GM18507 (cell line): Measurements from ENCODE around the gene BPI.
"Not testable (repeated sequence)": the region's sequence is repeated elsewhere in the genome, so short reads cannot be mapped to it uniquely, and the experiment has no call there.

Source experiments
- DNase-seq: peaks from one replicate; pipeline ENCODE4 v3.0.0; 2011; ENCODE audit warnings: low read depth; ENCODE audit not compliant: insufficient read length; ENCODE audit errors: extremely low spot score
- FAIRE-seq: peaks from 2 replicates; lab custom pipeline; 2011; peaks lifted over from hg19 to GRCh38; lab: Jason Lieb, UNC

BPI gene

DNA sequence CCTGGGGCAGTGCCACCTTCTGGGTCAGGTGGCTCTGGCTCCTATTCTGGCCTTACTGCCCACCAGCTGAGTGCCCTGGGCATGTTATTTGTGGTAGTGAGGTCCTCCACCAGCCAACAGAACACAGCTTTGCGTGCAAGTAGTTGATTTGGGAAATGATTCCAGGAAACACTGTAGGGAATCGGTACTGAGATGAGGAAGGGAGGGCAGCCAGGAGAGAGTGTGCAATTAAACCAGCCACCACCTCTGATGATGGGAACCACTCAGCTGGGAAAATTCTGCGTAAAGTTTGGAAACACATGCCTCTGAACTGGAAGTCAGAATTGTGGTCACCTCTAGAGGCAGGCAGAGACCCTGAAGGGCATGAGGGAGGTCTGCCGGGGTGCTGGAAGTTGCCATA is 42.8 kb downstream of the BPI start:
- FAIRE-seq (no peak), DNase-seq (no peak)

DNA sequence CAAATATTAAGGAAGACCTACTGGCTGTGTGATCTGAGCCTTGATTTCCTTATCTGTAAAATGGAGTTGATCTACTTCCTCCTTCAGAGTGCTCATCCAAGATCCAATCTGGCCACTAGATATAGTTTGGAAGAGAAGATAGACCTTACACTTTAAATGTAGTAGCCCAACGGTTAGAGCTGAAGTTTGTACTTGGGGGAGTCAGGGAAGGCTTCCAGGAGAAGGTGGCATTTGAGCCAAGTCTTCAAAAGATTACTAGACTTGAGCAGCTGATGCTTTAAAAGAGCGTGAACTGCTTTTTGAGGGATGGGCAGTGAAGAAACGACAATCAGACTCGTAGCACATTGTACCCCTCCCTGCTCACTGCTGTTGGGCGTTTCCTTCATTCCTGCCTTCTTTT is 45.9 kb downstream of the BPI start:
- no peak for DNase-seq
- FAIRE-seq, result no peak

DNA sequence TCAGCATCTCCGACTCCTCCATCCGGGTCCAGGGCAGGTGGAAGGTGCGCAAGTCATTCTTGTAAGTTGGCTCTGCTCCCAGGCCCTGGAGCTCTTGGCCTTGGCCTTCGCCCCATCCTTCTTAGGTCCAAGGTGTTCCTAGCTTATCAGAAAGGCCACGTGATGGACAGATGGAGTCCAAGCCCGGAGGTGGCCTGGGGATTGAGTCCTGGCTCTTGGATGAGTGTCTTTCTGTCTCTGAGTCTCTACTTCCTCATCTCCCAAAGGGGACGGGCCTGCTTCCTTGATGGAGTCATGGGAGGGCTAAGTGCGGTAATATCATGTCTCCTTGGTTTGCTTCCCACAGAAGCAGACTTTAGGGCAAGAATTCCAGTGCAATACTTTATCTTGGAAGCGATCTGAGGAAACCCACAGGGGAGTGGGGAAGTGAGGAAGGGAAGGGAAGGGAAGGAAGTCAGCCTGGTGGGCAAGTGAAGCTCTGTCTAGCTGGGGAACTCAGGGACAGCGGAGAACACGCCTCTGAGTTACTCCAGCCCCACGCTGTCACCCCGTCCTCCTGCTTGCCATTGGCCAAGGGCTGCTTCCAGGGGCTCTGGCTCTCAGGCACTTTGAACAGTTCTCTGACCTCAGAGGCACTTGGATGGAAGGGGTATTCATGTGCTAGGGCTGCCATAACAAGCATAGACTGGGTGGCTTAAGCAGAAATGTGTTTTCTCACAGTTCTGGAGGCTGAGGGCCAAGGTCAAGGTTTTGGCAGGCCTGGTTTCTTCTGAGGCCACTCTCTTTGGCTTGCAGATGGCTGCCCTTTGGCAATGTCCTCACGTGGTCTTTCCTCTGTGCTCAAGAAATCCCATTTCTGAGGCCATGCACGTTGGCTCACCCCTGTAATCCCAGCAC is 47.2 kb downstream of the BPI start:
- DNase-seq (no peak), FAIRE-seq (no peak)

DNA sequence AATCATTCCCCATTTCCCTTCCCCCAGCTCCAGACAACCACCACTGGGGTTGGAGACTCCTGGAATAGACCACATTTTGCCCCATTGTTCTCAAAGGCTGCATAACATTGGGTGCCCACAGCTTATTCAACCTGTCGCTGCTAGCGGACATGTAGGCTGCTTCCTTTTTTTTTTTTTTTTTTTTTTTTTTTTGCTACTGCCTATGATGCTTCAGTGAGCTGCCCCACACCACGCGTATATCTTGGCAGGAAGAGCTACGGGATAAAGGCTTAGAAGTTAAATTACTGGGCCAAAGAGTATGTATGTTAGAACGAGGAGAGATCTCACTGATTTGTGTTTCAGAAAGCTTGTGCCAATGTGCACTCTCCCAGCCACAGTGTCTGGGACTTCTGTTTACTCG is 49.4 kb downstream of the BPI start:
- no peak for DNase-seq
- no peak for FAIRE-seq

DNA sequence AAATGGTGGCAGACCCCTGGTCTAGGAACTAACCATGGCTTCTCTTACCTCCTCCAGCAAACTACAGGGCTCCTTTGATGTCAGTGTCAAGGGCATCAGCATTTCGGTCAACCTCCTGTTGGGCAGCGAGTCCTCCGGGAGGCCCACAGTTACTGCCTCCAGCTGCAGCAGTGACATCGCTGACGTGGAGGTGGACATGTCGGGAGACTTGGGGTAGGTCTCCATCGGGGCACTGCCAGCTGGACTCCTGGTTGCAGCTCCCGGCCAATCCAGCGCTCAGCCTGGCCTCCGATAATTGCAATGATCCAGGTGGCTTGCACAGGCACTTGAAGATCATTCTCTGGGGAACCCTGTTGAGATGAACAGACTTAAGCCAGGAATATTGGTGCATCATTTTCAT is 50.3 kb downstream of the BPI start:
- DNase-seq (no peak), FAIRE-seq (no peak)

DNA sequence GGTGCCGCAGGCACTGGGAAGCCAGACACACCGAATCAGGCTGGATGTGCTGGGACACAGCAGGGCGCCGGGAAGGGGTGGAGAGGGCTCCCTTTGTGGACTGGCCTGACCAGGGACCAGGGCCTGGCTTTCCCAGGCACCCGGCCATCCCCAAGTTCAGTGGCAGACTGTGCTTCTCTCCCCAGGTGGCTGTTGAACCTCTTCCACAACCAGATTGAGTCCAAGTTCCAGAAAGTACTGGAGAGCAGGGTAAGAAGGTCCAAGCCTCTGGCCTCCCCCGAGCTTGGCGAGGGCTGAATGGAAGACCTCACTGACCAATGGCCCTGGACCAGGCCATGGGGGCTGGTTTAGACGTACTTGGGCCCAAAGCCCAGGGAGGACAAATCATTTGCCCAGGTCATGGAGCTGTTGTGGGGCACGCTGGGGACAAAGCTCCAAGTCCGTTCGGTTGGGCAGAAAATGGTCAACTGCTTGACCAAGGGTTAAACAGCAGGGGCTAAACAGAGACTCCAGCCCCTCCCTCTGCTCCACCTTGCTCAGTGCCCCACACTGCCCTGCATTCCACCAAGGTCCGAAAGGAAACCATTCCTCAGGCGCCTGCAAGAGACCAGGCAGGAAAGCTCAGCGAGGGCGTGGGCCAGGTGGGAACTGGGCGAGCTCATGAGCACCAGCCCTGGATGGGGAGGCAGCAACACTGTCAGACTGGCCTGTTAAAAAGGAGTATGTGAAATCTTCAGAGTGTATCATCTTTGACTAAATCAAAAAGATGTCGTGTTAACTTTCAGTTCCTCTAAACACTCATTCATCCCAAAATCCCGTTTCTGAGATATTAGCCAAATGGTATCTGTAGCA is 51.4 kb downstream of the BPI start:
- FAIRE-seq (no peak), DNase-seq (no peak)

DNA sequence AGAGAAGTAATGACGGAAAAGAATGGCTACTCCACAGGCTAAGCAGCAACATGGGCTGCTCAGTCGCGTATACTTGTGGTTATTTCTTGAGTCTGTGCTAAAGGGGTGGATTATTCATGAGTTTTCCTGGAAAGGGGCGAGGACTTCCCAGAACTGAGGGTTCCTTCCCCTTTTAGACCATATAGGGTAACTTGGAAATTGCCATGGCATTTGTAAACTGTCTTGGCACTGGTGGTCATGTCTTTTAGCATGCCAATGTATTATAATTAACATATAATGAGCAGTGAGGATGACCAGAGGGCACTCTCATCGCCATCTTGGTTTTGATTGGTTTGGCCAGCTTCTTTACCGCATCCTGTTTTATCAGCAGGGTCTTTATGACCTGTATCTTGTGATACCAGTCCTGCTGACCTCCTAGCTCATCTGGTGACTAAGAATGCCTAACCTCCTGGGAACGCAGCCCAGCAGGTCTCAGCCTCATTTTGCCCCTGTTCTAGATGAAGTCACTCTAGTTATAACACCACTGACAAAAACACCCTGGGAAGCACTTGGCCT is 53.8 kb downstream of the BPI start:
- DNase-seq, result no peak
- FAIRE-seq, result no peak

DNA sequence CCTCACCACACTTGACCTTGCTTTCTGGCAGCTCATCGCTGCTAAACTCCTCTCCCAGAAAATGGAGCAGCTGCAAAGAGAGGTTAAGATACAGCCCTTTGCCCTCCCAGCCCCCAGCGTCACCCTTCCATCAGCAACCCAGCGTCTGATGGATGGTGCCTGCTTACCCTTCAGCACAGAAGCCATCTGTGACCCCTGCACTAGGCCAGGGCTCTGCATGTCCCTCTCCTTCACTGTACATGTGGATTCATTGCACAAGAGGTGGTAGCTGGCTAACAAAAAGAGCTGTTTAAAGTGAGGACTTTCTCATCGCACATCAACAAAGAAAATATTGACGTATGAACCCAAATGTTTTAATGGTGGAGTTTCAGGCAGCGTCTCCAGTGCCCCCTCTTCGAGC is 54.6 kb downstream of the BPI start:
- FAIRE-seq (no peak), DNase-seq (no peak)

DNA sequence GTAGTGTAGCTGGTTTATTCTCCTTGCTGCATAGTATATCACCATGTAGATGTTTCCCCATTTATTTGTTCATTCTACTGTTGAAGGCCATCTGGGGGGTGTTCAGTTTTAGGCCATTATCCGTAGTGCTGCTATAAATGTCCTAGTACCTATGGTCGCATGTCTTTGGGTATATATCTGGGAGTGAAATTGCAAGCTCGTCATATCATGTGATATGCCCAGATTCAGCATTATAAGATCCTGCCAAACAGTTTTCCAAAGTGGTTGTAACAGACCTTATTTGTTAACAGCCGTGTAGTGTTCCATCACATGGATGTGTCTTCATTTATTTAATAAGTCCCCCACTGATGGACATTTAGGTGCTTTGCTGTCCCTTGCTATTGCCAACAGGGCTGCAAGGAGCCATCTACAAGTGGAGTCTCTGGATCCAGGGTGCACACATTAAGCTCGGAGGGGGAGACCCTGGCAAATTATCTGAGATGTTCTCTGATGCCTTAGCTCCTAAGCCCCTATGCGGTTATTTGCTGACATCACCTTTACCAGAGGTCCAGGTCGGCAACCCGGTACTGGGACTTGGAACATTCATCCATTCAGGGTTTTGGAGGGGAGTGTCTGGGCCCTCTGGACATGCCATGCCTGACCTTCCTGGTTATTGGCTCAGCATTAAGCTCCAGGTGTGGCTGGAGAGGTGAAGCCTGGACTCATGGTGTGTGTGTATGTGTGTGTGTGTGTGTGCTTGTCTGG is 59.2 kb downstream of the BPI start:
- FAIRE-seq (no peak), DNase-seq (no peak)

DNA sequence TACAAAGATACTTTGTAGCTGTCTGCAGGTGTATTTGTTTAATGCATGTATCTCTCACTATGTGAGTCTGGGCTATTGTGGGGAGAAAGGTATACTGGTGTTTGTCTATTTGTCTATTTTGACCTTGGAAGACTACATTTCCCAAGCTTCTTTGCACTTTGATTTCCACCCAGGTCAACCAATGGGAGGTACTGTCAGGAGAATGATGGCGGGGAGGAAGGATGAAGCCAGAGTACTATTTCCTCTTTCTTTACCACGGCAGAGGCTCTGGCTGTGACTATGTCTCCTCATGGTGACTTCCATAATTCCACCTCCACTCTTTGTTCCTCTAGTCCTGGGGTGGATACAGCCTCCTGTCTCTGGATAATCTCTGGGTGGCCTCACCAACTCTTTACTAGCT is 65.4 kb downstream of the BPI start:
- DNase-seq (no peak), FAIRE-seq (no peak)

DNA sequence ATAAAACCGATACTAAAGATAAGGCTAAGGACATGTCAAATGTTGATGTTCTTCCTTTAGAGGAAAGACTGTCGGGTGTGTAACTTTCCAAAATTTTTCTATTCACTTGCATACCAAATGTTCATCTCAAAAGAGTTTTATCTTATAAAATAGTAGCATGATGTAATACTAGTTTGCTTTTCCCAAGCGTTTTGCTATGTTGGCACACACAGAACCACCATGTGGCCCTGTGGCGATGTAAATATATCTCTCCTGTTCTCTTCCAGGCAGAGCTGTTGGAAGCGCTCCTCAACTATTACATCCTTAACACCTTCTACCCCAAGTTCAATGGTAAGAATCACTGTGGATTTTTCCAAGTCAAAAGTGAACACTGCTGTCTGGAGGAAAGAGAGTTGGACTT is 68.8 kb downstream of the BPI start:
- DNase-seq, result no peak
- FAIRE-seq, result no peak

DNA sequence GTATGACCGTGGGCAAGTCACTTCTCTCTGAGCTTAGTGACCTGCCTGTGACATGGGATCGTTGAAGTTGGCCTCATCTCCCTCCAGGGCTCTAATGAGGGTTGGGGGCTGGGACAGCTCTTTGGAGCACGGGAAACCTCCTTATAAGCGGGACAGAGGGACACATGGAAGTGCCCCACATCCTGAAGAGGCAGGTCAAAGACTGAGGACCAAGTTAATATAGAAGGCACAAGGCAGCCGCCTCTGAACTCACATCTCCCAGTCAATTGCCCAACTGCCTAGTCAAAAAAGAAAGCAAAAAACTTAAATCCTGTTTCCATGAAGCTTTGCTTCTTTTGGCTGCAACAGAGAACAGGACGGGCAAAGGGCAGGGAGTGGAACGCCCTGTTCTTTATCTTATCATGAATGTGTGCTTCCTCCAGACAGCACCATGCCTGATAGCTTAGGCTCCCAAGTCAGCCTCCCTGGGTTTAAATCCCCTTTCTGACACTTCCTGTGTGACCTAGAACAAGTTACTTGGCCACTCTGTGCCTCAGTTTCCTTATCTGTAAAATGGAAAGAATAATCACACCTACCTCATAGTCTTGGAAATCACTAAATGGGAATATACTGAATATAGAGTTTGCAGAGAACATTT is 69.4 kb downstream of the BPI start:
- FAIRE-seq, result no peak
- DNase-seq, result no peak

DNA sequence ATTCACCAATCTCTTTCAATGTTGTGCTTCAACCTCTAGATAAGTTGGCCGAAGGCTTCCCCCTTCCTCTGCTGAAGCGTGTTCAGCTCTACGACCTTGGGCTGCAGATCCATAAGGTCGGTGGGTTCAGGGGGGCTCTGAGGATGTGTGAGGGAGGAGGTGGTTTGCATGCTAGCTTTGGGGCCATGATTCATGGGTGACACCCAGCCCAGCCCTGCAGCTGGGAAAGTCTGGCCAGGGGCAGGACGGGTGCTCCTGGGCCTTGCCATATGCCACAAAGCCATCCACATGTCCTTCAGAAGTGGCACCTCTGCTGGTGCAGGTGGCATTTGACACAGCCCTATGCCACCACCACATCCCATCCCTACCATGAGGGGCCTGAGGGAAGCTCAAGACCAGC is 69.9 kb downstream of the BPI start:
- DNase-seq (no peak), FAIRE-seq (no peak)

DNA sequence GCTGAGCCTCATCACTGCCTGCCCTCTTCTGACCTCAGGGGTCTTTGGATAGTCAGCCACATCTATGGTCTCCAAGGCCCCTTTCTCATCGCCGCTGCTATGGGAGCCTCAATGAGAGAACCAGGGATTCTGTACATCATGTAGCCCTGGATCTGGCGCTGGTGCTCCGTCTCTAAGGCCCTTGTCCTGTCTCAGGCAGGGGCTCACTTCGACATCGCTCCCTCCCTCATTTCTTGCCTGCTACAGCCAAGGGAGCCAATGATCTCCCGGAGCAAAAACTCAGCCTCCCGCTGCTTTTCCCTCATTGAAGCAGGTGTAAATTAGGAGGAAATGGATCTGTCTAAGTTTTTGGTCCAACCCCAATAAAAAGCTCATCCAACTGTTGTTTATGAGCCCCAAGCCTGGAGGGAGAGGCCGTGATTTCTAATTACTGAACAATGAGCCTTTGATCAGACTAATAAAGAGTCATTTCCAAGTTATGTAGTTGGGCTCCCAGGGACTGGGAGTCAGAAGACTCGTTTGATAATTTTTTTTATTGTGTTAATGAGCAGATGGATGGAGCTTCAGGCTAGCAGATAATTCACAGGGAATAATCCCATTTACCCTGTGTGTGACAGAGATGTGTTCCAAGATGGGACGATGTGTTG is 73.2 kb downstream of the BPI start:
- no peak for FAIRE-seq
- no peak for DNase-seq

DNA sequence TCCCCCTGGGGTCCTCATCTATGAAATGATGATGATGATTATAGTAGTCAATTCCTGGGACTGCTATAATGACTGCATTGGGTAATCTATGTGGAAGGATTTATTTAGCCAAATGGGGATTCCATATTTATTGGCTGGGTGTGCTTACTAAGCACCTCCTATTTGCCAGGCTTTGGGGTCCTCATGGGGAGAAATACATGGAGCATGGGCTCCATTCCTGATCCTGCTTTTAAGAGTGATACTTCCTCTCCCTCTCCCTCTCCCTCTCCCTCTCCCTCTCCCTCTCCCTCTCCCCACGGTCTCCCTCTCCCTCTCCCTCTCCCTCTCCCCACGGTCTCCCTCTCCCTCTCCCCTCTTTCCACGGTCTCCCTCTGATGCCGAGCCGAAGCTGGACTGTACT is 73.9 kb downstream of the BPI start:
- DNase-seq, FAIRE-seq: not testable (repeated sequence)

DNA sequence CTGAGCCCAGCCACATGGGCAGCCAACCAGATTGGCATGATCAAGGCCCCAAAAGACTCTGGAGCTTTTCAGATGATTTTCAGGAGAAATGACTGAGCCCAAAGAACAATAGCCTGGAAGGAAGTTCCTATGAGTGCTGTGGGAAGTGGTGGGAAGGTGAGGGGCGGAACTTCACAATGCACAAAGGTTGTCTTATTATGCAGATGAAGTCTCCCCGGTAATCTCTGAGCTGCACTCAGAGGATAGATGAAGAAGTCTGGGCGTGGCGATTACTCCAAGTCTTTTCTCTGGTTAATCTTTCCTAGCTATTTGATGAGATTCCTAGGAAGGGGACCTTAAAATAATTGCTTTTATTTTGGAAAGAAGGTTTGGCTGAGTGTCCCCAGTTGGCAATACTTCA is 79.2 kb downstream of the BPI start:
- FAIRE-seq (no peak), DNase-seq (no peak)

DNA sequence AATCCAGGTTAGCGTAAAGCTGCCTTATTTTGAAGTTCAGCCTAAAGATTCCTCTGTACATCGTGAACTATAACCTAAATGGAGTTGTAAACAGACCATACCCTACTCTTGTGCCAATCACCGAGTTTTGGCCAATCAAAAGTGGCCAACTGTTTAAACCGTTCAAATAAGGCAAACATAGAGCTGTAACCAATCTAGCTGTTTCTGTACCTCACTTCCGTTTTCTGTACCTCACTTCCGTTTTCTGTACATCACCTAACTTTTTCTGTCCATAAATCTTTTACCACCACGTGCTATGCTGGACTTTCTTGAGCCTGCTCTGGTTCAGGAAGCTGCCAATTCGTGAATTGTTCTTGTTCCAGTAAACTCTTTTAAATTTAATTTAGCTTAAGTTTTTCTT is 82.0 kb downstream of the BPI start:
- FAIRE-seq (no peak), DNase-seq (no peak)

DNA sequence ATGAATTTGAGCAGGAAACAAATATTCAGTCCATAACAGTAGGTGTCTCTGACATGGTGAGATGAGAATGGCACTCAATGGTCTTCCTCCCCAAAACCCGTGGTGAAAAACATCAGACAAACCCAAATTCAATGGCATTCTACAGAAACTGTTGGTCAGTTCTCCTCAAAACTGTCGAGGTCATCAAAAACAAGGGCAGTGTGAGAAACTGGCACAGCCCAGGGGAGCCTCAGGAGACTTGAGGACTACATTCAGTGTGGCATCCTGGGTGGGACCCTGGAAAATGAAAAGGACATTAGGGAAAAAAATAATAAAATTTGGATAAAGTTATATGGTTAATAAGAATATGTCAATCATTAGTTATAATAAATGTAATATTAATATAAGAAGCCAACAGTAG is 82.9 kb downstream of the BPI start:
- DNase-seq (no peak), FAIRE-seq (no peak)
